Measurements from ENCODE around the gene MPC1.

MPC1 gene

DNA sequence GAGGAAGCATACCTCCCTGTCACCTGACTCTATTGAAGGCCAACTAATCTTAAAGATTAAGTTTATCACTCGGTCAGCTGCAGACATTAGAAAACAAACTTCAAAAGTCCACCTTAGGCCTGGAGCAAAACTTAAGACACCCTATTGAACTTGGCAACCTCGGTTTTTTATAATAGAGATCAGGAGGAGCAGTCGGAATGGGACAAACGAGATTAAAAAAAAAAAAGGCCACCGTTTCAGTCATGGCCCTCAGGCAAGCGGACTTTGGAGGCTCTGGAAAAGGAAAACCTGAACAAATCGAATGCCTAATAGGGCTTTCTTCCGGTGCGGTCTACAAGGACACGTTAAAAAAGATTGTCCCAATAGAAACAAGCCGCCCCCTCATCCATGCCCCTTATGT, 67.3 kb downstream of the MPC1 start:
- TF ChIP-seq, protein P1, sequence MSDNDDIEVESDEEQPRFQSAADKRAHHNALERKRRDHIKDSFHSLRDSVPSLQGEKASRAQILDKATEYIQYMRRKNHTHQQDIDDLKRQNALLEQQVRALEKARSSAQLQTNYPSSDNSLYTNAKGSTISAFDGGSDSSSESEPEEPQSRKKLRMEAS (IDR thresholded peaks at IDR 0.05) = no peak
- TF ChIP-seq EP300 (IDR thresholded peaks at IDR 0.05; ENCODE audit: borderline replicate concordance) (no peak), EGR1 (IDR thresholded peaks at IDR 0.05) (no peak), RAD21 (IDR thresholded peaks at IDR 0.05; ENCODE audit: low read depth) (no peak), TEAD4 (IDR thresholded peaks at IDR 0.05) (no peak), ZBTB7A (IDR thresholded peaks at IDR 0.05; ENCODE audit: low read depth) (no peak), NFIC (IDR thresholded peaks at IDR 0.05) (no peak), YY1 (IDR thresholded peaks at IDR 0.05; ENCODE audit: low read depth) (no peak), CEBPB (IDR thresholded peaks at IDR 0.05) (no peak), TAF1 (IDR thresholded peaks at IDR 0.05; ENCODE audit: low read depth) (no peak), TCF12 (IDR thresholded peaks at IDR 0.05; ENCODE audit: low read depth) (no peak)
